Activated T-cell treated with anti-CD3 and anti-CD28 coated beads, Interleukin-2, amount 50 U/mL, for 48 hours (primary cell): ENCODE data around the gene SLC6A18.
"Not testable (repeated sequence)": the region's sequence is repeated elsewhere in the genome, so short reads cannot be mapped to it uniquely, and the experiment has no call there.

ENCODE experiments used
- DNase-seq, 2 experiments: peaks; one replicate each; pipeline ENCODE4 v3.0.0-alpha.2; 2020

The SLC6A18 gene

DNA sequence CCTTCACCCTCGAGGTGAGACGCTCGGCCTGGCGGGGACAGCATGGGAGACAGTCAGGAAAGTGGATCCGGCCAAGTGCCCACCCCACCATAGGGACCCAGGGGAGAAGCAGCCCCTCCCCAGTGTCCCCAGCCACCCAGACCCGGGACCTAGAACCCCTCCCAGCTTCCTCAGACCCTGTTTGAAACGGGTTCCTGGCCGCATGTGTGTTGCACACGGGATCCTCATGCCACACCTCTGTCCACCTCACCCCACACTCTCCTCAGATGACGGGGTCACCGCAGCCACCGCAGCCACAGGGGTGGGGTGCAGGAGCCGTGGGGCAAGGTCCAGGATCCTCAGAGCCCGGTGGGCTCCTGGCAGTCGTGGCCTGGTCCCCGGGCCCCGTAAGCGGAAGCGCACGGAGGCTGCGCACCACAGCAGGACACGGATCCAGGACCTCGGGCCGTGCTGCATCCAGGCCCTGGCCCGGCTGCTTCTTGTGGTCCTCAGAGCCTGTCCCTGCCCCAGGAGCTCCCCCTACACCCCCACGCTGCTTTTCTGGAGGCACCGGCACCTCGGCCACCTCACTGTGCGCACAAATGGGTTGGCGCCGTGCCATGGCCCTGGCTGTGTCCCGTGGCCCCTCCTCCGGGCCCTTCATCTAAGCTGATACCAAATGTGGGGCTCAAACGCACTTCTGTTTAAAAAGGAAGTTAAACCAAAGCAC lies 54.4 kb downstream of the SLC6A18 start:
- no peak for DNase-seq

DNA sequence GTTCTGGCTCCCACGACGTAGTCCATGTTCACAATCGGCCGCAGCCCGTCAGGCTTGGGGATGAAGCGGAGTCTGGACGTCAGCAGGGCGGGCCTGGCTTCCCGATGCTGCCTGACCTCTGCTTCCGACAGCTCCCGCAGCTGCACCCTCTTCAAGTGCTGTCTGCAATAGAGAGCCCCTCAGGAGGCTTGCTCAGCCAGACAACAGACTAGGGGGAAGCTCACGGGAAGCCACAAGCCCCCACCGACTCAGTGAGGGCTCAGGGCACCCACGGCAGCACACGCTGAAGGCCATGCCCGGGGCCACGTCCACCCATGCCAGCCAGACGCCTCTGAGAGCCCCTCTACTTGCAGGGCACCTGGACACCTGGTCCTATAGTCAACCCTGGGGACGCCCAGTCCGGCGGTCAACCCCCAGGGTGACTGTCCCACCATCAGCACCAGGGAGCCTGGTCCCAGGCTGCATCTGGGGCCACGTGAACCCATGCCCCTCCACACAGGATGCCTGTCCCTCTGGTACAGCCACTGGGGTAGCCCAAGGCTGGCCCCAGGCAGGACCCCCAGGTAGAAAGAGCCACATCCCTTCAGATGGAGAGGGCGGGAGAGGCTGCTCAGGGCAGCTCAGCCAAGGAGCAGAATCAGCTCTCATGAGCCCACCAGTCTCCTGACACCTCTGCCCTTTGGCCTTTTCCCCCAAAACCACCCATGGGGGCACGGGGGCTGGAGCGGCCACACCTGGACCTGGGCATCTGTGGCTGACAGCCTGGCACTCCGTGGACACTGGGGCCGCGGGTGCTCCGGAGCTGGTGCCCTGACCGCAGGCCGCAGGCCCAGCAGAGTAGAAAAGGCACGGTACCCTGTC lies 55.2 kb downstream of the SLC6A18 start:
- DNase-seq = no peak

DNA sequence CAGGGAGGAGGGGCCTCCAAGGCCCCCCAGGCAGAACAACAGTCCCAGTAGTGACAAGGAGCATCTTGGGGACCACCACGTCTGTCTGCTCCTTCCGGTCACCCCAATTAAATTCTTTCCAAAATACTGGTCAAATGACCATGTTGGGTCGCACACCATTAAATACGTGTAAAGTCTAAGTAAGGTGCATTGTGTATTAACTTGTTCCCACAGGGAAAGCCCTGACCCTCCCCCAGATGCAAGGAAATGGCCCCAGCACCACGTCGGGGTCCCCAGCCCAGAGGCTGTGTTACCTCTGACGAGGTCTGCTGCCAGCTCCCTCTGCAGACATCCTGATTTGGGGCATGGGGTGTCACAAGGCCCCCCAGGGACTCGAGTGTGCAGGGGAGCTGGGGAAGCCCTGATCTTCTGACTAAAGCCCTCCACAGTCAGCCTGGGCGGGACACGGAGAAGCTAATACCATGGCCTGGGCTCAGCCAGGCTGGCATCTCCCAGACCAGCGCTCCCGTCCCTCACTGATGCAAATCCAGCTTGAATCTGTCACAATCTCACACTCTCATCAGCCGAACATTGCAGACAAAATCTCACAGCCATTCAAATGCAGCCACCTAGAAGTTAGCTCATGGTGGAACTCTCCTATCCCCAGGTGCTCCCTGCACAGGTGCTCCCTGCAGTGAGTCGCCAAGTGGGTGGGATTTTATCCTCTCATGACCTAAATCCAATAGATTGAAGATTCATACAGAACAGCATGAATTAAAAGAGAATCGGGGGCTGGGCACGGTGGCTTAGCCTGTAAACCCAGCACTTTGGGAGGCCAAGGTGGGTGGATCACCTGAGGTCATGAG lies 56.1 kb downstream of the SLC6A18 start:
- no peak for DNase-seq

DNA sequence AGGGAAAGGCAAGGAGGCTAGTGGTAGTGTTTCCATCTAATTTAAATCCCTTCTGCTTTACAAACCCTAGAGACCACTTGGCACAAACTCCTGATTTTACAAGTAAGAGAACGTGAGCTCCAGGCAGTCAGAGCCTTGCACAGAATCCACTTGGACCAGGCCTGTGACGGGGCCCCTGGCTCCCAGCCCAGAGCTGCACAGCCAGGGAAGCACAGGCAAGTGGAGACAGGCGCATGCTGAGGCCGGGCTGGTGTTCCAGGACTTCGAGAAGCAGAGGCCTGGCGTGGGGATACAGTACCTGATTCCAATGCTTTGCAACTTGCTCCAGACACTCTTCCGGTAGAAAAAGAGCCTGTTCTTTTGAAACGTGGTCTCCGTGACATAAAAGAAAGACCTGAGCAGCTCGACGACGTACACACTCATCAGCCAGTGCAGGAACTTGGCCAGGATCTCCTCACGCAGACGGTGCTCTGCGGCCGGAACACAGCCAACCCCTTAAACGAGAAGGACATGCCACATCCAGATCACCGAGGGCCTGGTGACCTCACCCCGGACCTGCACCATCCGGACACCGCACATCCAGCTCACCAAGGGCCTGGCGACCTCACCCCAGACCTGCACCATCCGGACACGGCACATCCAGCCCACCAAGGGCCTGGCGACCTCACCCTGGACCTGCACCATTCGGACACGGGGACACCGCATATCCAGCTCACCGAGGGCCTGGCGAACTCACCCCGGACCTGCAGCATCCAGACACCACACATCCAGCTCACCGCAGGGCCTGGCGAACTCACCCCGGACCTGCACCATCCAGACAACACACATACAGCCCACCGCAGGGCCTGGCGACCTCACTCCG lies 57.2 kb downstream of the SLC6A18 start:
- DNase-seq = no peak

DNA sequence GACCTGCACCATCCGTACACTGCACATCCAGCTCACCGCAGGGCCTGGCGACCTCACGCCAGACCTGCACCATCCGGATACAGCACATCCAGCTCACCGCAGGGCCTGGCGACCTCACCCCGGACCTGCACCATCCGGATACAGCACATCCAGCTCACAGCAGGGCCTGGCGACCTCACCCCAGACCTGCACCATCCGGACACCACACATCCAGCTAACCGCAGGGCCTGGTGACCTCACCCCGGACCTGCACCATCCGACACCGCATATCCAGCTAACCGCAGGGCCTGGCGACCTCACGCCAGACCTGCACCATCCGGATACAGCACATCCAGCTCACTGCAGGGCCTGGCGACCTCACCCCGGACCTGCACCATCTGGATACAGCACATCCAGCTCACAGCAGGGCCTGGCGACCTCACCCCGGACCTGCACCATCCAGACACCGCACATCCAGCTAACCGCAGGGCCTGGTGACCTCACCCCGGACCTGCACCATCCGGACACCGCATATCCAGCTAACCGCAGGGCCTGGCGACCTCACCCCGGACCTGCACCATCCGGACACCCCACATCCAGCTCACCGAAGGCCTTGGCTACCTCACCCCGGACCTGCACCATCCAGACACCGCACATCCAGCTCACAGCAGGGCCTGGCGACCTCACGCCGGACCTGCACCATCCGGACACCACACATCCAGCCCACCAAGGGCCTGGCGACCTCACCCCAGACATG lies 58.0 kb downstream of the SLC6A18 start:
- not testable (repeated sequence) for DNase-seq

DNA sequence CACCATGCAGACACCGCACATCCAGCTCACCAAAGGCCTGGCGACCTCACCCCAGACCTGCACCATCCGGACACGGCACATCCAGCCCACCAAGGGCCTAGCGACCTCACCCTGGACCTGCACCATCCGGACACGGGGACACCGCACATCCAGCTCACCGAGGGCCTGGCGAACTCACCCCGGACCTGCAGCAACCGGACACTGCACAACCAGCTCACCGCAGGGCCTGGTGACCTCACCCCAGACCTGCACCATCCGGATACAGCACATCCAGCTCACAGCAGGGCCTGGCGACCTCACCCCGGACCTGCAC lies 58.5 kb downstream of the SLC6A18 start:
- DNase-seq = not testable (repeated sequence)

DNA sequence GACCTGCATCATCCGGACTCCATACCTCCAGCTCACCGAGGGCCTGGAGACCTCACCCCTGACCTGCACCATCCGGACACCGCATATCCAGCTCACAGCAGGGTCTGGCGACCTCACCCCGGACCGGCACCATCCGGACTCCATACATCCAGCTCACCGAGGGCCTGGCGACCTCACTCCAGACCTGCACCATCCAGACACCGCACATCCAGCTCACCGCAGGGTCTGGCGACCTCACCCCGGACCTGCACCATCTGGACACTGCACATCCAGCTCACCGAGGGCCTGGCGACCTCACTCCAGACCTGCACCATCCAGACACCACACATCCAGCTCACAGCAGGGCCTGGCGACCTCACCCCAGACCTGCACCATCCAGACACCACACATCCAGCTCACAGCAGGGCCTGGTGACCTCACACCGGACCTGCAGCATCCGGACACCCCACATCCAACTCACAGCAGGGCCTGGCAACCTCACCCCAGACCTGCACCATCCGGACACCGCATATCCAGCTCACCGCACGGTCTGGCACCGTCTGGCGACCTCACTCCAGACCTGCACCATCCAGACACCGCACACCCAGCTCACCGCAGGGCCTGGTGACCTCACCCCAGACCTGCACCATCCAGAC lies 59.3 kb downstream of the SLC6A18 start:
- peak in 1 of 2 experiments; percentile 7 for DNase-seq

DNA sequence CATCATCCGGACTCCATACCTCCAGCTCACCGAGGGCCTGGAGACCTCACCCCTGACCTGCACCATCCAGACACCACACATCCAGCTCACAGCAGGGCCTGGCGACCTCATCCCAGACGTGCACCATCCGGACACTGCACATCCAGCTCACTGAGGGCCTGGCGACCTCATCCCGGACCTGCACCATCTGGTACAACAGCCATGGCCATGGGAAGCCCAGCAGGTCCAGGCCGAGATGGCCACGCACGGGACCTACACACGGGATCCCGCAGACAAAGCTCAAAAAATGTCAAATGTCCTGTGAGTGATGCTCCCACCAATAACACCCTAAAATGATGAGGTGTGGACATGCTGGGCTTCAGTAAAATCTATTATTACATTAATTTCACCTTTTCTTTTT lies 60.0 kb downstream of the SLC6A18 start:
- DNase-seq = no peak

DNA sequence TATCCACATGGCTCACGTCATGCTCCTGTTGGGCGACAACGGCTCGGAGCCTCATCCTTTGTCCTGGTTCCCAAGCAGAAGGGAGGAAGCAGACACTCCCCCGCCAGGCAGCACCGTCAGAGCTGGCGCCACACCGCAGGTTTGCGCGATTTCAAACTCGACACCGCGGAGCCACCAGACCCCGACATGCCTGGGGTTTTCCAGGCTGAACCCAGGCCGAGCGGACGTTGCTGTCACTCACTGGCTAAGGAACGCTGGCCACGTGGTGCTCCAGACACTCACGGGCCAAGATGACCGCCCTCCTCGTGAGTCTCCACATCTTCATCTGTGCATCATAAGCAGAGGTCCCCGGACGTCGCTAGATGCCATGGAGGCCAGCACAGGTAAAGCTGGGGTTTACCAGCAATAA lies 60.7 kb downstream of the SLC6A18 start:
- DNase-seq = no peak

DNA sequence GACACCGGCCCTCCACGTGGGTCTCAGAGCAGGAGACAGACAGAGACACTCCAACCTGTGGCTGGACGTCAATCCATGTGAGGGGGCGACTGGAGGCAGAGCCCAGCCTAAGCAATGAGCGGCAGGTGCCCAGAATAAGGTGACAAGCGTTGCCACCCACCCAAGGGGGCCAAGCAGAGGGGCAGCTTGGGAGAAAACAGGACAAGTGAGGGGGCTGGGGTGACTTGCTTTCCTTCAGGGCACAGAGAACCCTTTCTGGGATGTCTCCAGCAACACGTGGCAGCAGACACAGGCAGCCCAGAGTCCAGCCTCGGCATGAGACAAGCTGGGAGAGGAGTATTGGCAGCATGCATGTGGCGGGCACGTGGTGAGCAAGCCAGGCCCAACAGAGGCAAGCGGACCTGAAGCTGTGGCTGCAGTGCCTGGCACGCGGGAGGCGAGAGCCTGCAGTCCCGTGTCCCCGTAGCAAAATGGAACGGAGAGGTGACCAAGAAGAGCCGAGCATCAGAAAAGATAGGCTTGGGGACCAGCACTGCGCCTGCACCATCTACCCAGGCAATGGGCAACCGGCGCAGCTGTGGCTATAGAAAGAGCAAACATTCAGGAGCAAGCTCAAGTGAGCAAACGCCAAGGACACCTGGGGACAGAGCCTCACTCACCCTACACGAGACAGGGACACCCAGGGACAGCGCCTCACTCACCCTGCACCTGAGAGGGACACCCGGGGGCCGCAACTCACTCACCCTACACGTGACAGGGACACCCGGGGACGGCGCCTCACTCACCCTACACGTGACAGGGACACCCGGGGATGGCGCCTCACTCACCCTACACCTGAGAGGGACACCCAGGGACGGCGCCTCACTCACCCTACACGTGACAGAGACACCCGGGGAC lies 63.5 kb downstream of the SLC6A18 start:
- DNase-seq = peak in 1 of 2 experiments; percentile 12

DNA sequence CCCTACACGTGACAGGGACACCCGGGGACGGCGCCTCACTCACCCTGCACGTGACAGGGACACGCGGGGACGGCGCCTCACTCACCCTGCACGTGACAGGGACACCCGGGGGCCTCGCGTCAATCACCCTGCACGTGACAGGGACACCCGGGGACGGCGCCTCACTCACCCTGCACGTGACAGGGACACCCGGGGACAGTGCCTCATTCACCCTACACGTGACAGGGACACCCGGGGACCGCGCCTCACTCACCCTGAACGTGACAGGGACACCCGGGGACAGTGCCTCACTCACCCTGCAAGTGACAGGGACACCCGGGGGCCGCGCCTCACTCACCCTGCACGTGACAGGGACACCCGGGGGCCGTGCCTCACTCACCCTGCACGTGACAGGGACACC lies 64.4 kb downstream of the SLC6A18 start:
- peak in 1 of 2 experiments; percentile 7 for DNase-seq

DNA sequence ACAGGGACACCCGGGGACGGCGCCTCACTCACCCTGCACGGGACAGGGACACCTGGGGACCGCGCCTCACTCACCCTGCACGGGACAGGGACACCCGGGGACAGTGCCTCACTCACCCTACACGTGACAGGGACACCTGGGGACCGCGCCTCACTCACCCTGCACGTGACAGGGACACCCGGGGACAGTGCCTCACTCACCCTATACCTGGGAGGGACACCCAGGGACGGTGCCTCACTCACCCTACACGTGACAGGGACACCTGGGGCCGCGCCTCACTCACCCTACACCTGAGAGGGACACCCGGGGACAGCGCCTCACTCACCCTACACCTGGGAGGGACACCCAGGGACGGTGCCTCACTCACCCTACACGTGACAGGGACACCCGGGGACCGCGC lies 65.8 kb downstream of the SLC6A18 start:
- peak; percentile 9 to 12 for DNase-seq

DNA sequence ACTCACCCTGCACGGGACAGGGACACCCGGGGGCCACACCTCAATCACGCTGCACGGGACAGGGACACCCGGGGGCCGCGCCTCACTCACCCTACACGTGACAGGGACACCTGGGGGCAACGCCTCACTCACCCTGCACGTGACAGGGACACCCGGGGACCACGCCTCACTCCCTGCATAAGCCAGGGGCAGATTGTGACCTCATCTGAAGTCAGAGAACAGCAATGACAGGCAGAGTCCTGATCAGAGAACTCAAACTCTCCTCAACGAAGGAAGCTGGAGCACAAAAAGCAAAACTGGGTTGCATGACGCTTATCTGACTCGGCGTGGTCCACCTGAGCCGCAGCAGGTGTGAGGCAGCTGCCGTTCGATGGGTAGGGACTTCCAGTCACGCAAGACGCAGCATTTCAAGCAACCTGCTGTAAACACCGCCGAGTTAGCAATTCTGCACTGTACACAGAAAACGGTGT lies 66.5 kb downstream of the SLC6A18 start:
- peak in 1 of 2 experiments; percentile 15 for DNase-seq

DNA sequence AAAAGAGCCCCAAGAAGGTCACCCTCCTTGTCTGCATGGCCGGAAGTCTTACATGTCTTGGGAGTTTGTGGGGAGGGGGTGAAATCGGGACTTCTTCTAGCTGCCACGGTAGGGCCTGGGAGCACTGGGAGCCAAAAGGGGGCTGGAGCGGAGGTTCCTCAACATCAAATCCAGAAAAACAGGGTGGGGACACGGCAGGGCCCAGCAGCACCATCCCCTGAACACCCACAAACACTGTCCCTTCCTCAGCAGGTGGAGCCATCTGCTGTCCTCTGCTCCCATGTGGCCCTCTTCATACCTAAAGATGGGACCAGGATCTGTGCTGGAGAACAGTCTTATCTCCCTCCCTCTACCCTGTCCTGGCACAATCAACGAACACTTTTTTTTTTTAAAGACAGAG lies 67.0 kb downstream of the SLC6A18 start:
- DNase-seq = peak; percentile 10 to 14

DNA sequence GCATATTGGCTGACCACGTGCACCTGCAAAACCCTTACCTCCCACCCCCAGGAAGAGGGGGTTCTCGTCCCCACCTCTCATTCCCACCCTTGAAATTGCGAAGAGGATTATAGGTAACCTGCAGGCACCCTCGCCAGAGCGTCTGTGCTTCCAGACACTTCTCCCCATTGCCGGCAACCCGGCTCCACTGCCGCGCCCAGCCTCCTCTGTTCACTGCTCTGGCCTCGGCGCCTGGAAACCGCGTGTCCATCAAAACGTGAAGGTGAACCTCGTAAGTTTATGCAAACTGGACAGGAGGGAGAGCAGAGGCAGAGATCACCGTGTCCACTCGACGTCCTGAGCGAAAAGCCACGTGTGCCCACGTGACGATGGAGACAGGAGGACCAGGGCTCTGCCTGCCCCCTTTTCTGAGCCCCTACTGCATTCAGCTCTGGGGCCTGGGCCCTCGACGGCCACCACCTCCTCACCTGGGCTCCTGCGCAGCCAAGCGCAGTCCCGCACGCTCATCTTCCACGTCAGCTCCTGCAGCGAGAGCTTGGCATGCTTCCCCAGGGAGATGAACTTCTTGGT lies 67.8 kb downstream of the SLC6A18 start:
- peak; percentile 12 to 17 for DNase-seq

DNA sequence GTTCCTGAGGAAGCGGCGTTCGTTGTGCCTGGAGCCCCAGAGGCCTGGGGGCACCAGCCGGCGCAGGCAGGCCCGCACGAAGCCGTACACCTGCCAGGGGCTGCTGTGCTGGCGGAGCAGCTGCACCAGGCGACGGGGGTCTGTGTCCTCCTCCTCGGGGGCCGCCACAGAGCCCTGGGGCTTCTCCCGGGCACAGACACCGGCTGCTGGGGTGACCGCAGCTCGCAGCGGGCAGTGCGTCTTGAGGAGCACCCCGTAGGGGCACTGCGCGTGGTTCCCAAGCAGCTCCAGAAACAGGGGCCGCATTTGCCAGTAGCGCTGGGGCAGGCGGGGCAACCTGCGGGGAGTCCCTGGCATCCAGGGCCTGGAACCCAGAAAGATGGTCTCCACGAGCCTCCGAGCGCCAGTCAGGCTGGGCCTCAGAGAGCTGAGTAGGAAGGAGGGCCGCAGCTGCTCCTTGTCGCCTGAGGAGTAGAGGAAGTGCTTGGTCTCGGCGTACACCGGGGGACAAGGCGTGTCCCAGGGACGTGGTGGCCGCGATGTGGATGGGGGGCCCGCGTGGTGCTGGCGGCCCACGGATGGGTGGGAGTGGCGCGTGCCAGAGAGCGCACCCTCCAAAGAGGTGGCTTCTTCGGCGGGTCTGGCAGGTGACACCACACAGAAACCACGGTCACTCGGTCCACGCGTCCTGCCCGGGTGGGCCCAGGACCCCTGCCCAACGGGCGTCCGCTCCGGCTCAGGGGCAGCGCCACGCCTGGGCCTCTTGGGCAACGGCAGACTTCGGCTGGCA lies 68.4 kb downstream of the SLC6A18 start:
- DNase-seq = peak; percentile 15 to 16

DNA sequence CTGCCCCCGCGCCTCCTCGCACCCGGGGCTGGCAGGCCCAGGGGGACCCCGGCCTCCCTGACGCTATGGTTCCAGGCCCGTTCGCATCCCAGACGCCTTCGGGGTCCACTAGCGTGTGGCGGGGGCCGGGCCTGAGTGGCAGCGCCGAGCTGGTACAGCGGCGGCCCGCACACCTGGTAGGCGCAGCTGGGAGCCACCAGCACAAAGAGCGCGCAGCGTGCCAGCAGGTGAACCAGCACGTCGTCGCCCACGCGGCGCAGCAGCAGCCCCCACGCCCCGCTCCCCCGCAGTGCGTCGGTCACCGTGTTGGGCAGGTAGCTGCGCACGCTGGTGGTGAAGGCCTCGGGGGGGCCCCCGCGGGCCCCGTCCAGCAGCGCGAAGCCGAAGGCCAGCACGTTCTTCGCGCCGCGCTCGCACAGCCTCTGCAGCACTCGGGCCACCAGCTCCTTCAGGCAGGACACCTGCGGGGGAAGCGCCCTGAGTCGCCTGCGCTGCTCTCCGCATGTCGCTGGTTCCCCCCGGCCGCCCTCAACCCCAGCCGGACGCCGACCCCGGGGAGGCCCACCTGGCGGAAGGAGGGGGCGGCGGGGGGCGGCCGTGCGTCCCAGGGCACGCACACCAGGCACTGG lies 69.1 kb downstream of the SLC6A18 start:
- no peak for DNase-seq
